ENCODE data around the gene SFXN5.
A peak's percentile ranks its signal among the peaks of the same experiment; 100 is the strongest.
"Not testable (repeated sequence)": the region's sequence is repeated elsewhere in the genome, so short reads cannot be mapped to it uniquely, and the experiment has no call there.

SFXN5 gene

GRCh38 chr2:73100956-73101355 is 29.4 kb upstream of the SFXN5 start:
- no peak for DNase-seq

- no peak for DNase-seq
Observed at GRCh38 chr2:73099486-73099885, 28.0 kb upstream of the SFXN5 start.

- no peak for DNase-seq
Observed at GRCh38 chr2:73095910-73096309, 24.4 kb upstream of the SFXN5 start.

DNA sequence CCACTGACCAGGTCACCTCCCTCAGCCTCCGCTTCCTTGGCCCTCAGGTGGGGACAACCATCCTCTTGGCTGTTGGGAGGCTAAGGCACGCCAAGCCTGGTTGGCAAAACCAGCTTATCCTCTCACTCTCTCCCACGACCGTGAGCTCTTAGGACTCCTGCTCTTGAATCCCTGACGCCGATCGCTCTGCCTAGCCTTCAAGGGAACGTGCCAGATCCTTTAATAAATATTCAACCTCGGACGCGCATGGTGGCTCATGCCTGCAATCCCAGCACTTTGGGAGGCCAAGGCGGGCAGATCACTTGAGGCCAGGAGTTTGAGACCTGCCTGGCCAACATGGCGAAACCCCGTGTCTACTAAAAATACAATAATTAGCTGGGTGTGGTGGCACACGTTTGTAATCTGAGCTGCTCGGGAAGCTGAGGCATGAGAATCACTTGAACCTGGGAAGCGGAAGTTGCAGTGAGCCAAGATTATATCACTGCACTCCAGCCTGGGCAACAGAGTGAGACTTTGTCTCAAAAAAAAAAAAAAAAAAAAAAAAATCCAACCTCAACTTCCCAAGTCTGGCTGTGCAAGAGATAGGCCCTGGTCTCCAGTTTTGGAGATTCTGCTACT is 22.2 kb upstream of the SFXN5 start:
- DNase-seq, result not testable (repeated sequence)

- no peak for DNase-seq
Observed at GRCh38 chr2:73092146-73092783, 20.8 kb upstream of the SFXN5 start.

DNA sequence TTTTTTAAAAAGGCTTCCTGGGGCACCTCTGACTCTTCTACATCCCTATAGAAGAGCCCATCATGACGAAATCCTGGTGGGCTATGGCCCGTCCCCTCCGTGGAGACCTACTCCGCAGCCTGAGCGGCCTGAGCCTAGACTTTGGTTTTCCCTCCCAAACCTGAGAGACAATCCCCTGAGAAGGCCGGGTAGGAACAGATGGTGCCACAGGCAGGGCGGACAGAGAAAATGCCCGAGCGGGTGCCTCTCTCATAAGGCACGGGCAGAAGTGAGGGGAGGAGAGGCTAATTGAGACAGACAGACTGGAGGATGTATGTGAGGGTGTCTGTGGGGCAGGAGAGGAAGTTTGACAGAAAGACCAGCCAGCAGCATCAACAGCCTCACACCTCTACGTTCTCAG is 20.2 kb upstream of the SFXN5 start:
- no peak for DNase-seq

DNA sequence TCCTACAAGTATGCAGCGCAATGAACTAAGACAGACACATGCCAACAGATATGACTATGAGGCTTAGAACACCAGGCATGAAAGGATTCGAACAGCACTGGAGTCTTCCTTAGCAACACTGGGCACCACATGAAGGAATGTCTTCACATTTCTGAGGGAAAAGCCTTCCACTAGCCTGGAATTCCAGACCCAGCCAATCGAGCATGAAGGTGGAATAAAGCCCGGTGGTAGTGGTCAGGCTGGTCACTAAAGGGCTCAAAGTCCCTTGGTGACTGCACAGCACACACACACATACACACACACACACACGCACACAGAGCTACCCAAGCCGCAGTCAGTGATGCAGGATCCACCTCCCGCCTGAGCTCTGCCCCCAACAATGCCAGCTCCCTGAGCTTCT is 19.7 kb upstream of the SFXN5 start:
- DNase-seq, result no peak

GRCh38 chr2:73089270-73090030 is 17.9 kb upstream of the SFXN5 start:
- no peak for DNase-seq

- no peak for DNase-seq
Observed at GRCh38 chr2:73088703-73089102, 17.2 kb upstream of the SFXN5 start.

DNA sequence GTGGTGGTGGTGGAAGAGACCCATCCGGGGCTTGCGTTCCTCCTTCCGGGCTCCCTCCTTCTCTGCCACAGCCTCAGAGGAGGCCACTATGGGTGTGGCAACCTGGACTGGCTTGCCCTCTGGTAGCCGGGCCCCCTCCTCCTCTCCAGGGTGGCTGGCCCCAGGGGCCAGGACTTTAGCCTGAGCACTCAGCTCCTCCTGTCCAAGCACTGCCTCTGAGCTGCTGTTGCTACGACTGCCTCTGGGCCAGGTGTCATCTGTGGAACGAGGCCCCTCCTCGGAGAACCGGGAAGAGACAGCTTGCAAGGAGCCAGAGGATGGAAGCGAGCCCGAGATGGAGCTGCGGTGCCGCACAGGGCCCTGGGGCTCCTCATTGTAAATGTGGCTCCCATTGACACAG is 16.7 kb upstream of the SFXN5 start:
- no peak for DNase-seq

DNA sequence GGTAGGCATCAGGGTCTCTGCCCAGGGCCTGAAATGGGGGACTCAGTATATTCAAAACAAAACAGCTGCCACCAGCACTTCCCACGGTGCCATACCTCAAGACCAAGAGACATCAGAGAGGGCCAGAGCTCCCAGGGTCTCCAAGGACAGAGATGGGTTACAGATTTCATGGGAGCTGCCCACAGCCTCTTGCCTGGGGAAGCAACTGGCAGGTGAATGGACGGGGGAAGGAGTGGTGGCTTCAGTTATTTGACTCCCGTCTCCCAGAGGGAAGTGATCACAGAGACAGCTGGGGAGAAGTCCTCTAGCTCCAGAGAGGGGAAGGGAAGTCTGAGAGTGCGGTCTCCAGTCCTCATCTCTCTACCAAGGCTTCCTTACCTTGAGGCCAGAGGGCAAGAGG is 15.8 kb upstream of the SFXN5 start:
- DNase-seq, result no peak

GRCh38 chr2:73085691-73086090 is 14.2 kb upstream of the SFXN5 start:
- peak; percentile 19 for DNase-seq

- no peak for DNase-seq
Observed at GRCh38 chr2:73084971-73085370, 13.5 kb upstream of the SFXN5 start.

DNA sequence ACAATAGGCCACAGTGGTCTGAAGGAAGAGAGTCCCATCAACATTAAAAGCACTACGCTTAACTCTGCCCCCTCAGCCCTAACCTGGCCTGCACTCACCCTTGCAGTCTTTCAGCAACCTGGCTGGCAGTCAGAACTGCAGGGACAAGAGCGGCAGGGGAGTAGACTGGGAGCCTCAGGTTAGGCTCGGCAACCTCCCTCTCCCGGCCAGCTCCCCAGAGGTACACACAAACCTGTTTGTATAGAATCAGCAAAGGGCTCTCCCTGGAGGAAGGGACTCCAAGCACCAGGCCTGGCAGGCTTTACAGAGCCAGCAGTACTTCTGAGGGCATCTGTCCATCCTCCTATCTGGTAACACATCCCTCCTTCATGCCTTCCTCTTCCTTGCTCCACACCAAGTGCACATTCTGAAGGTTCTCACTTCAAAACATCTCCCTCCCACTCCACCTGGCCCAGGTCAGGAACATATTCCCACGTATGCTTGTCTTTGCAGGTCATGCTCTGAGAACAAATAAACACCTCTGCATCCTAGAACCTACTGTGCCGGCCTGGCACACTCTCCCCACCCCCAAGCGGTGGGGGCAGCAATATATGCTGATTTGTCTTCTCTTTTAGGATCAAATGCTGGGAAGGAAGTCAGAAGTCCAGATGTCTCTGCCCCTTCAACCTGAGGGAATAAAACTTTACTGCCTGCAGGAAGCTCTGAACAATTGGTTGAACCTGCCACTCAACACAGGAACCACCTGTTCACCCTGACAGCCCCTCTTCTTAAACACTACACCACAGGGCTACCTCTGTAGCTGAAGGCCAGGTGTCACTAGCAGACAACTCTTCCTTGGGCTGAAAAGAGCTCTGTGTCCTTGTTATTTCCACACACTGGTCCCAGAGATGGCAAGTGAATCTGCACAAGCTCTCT is 12.6 kb upstream of the SFXN5 start:
- no peak for DNase-seq

DNA sequence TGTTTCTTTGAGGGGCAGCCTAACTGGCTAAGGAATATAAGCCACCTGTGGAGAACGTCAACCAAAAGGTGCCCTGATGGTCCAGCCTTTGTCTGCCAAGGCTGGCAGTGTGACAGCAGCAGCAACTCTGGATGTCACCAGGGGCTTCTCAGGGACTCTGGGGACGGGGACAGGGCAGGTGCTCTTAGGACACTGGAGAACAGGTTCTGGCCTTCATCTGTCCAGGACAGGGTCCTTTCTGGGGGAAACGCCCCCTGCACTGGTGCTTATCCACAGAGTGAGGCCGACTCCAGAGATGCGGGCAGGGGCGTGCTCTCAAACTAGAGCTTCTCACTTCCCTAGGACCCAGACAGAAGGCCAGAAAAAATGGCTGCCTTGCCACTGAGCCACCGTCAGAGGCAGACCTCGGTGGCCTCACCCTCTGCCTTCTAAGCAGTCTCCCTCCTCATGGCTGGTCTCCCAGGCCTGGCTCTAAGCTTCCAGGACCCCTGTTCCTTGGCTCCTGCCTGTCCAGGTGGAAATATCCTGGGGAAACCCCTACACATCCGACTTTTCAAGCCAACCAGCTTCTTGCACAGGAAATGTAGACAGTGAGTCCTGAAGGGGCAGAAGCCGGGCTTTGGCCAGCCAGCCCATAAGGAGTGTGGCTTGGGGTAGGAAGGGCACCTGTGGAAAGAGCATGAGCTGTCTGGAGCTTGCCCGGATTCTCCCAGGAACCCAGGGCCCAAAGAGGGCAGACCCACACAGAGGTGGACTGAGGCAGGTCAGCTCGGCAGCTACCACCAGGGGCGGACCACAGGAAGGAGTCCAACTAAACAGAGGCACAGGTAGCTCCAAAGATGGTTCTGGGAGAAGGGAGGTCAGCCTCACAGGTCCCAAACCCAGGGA is 11.3 kb upstream of the SFXN5 start:
- no peak for DNase-seq

- peak; percentile 41 for DNase-seq
Observed at GRCh38 chr2:73081181-73081671, 9.7 kb upstream of the SFXN5 start.

- DNase-seq, result no peak
Observed at GRCh38 chr2:73080321-73081131, 9.0 kb upstream of the SFXN5 start.

GRCh38 chr2:73079636-73080035 is 8.1 kb upstream of the SFXN5 start:
- no peak for DNase-seq

DNA sequence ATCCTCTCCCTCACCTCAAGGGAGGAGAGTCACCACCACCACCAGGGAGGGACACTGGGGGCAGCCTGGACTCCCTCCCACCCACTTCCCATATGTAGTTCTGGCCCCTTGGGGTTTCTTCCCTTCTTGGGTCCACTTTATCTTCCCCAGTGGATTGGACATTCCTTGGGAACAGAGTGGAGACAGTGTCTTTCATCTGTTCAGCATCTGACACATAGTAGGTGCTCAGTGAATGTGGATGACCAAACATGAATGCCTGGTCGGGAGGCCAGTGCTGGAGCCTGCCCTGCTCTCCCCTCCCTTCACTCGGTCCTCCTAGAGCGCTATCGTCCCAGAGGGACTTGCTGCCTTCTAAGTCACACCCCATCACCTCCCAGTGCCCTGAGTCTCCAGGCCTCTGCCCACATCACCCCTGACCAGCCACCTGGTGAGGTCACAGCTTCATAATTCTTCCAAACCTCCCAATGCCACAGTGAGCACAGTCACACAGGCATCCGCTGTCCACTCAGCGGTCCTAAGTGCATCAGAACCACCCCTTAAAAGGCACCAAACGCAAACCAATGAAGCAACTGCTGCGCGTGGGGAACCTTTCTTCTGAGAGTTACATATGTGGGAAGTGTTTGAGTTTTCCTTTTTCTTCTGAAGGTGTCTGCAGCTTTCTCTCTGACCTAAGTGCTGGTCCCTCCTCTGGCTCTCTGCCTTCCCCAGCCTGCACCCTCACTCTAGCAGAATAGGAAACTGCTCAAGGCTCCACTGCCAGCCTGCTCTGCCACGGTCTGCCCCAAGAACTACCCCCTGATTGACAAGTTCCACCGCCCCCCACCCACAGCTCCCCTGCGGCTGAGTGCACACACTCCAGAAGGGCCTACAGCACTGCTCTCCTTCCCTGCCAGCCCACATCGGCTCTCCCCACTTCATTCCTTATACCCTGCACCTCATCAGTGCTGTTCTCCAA is 7.2 kb upstream of the SFXN5 start:
- no peak for DNase-seq

- no peak for DNase-seq
Observed at GRCh38 chr2:73077424-73077795, 5.9 kb upstream of the SFXN5 start.

Data from NCI-H2171 (cell line).